Fibroblast of the aortic adventitia (primary cell): ENCODE data around the gene PCLO. TPM values are rescaled to one million over a fixed set of nuclear protein-coding genes. Genes with fewer than 3 reads are reported as not detected.

Source experiments
- DNase-seq: peaks from one replicate; pipeline ENCODE4 v3.0.0-alpha.2; 2010; ENCODE audit warnings: low read depth
- H3K4me3 ChIP-seq: 2 replicates; pipeline ENCODE4 v1.5.1; 2011; ENCODE audit warnings: low read depth, mild to moderate bottlenecking, control low read depth, low read length, moderate library complexity
- total RNA-seq: library from RNA; depleted of rRNA; stranded (reverse); fragments of >200 nt; gene quantifications from 2 replicates; pipeline ENCODE4 v1.2.3, GENCODE V29; 2012; ENCODE audit warnings: low replicate concordance
- TF ChIP-seq, protein P1 (sequence below): IDR thresholded peaks from 2 replicates; pipeline ENCODE4 v1.5.1; 2011; ENCODE audit warnings: mild to moderate bottlenecking, low read length, control low read depth, inconsistent platforms; ENCODE audit not compliant: insufficient read depth

Gene PCLO
- total RNA-seq, 1 donor: 0.36 TPM

DNA sequence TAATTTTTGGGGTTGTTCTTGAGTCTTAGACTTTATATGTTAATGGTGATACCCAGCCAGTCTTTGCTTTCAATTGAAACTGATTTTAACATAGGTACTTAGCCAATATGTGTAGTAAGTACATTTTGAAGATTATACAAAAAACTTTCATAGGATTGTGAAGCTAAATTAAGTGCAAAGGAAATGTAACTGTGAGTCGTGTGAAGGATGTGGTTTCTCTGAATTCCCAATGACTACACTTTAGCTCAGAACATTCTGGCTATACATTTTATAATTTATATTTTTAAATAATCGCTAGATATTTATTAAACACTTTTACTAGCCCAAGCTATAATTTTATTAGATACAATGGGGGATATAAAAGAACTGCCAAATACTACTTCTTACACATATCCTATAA, 359.3 kb downstream of the PCLO start:
- no peak overlapping the region for H3K4me3 ChIP-seq
- DNase-seq: no peak
- TF ChIP-seq, protein P1, sequence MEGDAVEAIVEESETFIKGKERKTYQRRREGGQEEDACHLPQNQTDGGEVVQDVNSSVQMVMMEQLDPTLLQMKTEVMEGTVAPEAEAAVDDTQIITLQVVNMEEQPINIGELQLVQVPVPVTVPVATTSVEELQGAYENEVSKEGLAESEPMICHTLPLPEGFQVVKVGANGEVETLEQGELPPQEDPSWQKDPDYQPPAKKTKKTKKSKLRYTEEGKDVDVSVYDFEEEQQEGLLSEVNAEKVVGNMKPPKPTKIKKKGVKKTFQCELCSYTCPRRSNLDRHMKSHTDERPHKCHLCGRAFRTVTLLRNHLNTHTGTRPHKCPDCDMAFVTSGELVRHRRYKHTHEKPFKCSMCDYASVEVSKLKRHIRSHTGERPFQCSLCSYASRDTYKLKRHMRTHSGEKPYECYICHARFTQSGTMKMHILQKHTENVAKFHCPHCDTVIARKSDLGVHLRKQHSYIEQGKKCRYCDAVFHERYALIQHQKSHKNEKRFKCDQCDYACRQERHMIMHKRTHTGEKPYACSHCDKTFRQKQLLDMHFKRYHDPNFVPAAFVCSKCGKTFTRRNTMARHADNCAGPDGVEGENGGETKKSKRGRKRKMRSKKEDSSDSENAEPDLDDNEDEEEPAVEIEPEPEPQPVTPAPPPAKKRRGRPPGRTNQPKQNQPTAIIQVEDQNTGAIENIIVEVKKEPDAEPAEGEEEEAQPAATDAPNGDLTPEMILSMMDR: no peak

DNA sequence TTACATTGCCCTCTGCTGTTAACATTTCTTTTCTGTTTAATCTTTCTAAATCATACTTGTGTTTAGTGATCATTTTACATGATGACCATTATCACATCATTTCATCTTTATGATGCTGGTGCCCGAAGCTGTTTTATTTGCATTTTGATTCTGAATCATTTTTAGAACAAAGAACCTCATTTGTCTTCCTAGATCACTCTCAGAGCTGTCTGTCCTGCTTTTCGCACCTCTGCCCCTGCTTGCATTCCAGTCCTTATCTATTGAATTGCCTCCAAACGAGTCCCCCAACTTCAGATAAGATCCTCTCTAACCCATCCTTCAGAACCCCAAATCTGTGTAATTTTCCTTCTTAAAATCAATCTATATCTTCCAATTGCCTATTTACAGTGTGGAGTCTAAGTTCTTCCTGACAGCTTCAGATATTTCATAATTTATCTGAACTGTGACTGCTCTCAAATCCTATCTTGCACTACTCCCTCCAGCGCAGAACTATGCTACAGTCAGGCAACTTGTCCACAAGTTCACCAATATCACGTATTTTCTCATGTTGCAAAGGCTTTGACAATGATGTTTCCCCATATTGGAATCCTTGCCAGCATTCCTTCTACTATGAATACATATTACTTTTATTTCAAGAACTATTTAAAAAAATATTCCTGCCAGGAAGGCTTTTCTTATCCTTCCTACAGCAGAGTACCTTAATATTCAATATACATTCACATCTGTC, 372.6 kb downstream of the PCLO start:
- no peak overlapping the region for H3K4me3 ChIP-seq
- DNase-seq: peak; percentile 89
- TF ChIP-seq, protein P1: no peak

DNA sequence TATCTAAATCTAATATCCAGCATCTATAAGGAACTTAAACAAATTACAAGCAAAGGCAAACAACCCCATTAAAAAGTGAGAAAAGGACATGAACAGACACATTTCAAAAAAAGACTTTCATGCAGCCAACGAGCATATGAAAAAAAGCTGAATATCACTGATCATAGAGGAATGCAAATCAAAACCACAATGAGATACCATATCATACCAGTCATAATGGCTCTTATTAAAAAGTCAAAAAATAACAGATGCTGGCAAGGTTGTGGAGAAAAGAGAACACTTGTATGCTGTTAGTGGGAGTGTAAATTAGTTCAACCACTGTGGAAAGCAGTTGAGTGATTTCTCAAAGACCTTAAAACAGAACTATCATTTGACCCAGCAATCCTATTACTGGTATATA, 384.7 kb downstream of the PCLO start:
- TF ChIP-seq, protein P1: no peak
- peak; percentile 23 for DNase-seq
- no peak overlapping the region for H3K4me3 ChIP-seq

DNA sequence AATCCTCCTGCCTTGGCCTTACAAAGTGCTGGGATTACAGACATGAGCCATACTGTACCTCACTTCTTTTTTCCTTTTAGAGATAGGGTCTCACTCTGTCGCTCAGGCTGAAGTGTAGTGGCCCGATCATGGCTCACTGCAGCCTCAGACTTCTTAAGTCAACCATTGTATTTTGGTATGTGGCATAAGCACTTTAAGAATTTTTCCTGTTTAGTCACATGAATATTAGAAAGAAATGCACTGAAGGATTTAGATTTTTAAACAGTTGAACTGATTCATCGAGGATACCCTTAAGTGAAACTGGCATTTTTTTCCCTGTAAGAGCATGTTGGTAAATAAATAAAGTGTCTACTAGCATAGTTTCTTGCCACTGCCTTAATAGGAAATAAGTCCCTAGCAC, 399.8 kb downstream of the PCLO start:
- no peak overlapping the region for H3K4me3 ChIP-seq
- DNase-seq: no peak

DNA sequence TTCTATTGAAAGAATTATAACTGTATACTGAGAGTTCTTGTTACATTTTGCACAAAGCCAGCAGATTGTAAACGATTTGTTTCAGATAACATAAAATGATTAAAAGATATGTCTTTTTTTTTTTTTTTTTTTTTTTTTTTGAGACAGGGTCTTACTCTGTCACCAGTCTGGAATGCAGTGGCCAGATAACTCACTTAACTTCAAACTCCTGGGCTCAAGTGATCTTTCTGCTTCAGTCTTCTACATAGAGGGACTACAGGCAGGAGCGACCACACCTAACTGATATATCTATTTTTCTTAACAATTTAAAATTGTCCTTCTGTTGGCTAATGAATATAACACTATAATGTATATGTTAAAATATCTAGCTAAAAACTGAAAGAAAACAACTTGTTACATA, 401.9 kb downstream of the PCLO start:
- H3K4me3 ChIP-seq: no peak overlapping the region
- TF ChIP-seq, protein P1: no peak
- no peak for DNase-seq

More for the DNA sequence above, 399.8 kb downstream of the PCLO start:
- TF ChIP-seq, protein P1: no peak

DNA sequence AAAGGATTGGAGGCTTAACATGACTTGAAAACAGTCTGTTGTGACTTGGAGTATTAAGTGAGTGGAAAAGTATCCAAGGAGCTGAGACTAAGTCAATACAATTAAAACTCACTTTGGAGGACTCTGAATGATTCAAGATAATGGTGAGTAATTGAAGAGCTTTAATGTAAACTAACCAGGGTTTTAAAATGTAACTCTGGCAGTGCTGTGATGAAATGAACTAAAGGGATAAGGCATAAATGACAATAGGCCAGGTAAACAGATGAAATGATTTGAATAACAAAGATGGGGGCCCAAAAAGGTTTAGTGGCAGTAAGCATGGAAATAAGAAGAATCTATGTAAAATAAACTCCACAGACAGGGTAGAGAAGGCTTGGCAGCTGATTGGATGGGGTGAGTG, 402.6 kb downstream of the PCLO start:
- TF ChIP-seq, protein P1: no peak
- no peak overlapping the region for H3K4me3 ChIP-seq
- DNase-seq: no peak
